ENCODE results near the gene MIB1.

Gene MIB1

DNA sequence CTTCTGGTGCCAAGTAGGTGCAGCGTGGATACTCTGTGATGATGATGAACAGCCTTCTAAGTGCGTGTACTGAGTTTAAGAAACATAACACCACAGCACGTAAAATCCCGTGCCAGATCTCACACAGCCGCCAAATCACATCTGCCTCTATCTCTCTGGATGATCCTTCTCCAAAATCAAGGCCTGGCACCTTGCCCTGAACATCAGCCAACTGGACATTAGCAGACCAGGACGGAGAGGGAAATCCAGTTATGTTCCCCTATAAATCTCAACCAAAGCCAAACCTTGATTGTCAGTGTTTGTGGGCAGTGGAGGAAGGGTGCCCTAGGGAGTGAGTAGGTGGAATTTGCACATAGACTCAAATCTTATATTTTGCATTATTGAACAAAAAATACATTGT is 164.3 kb downstream of the MIB1 start:
- Histone ChIP-seq H3K4me1 (ENCODE audit: control insufficient read depth, insufficient read depth, low read length) (no peaks in the 10 kb centered on the region; the same call in 1 of the 2 replicates), H3K36me3 (ENCODE audit: control insufficient read depth in 2 of 2, insufficient read depth in 1 of 2, low read length in 2 of 2) (no peaks in the 10 kb centered on the region), H3K4me3 (ENCODE audit: low read depth, low read length) (no peak overlapping the region), H3K9me3 (ENCODE audit: control insufficient read depth, insufficient read depth, low read depth, low read length) (no peaks in the 10 kb centered on the region), H3K27ac (ENCODE audit: extremely low read depth, low read depth, low read length) (no peak overlapping the region)
- CTCF ChIA-PET, result interaction anchor here (0.8 to 1.8 kb wide), 2 partner anchors 17 to 51 kb away, joined by 3 to 4 read pairs; no protein-coding TSS in a partner anchor
- POLR2A ChIA-PET, result no interaction called here
- TF ChIP-seq ZNF274 (IDR thresholded peaks at IDR 0.05; ENCODE audit: low read length), result no peak
- no peak for TF ChIP-seq ZNF274 (tag by site-specific recombination; IDR thresholded peaks at IDR 0.05; ENCODE audit: borderline replicate concordance)
- no peak for TF ChIP-seq ZNF184 (tag by site-specific recombination; IDR thresholded peaks at IDR 0.05)
- TF ChIP-seq ZNF658 (tag by site-specific recombination; IDR thresholded peaks at IDR 0.05), result no peak
- TF ChIP-seq ZNF214 (tag by site-specific recombination; IDR thresholded peaks at IDR 0.05; ENCODE audit: borderline replicate concordance), result no peak
- TF ChIP-seq, protein P1, sequence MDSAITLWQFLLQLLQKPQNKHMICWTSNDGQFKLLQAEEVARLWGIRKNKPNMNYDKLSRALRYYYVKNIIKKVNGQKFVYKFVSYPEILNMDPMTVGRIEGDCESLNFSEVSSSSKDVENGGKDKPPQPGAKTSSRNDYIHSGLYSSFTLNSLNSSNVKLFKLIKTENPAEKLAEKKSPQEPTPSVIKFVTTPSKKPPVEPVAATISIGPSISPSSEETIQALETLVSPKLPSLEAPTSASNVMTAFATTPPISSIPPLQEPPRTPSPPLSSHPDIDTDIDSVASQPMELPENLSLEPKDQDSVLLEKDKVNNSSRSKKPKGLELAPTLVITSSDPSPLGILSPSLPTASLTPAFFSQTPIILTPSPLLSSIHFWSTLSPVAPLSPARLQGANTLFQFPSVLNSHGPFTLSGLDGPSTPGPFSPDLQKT (IDR thresholded peaks at IDR 0.05; ENCODE audit: borderline replicate concordance, low read depth, low read length), result no peak
- TF ChIP-seq KLF10 (tag by site-specific recombination; IDR thresholded peaks at IDR 0.05), result no peak
- TF ChIP-seq ZNF23 (tag by site-specific recombination; IDR thresholded peaks at IDR 0.05; ENCODE audit: borderline replicate concordance), result no peak
- TF ChIP-seq ZNF10 (tag by site-specific recombination; IDR thresholded peaks at IDR 0.05), result no peak
- no peak for TF ChIP-seq ZNF221 (tag by site-specific recombination; IDR thresholded peaks at IDR 0.05; ENCODE audit: borderline replicate concordance)
- TF ChIP-seq, protein P2, sequence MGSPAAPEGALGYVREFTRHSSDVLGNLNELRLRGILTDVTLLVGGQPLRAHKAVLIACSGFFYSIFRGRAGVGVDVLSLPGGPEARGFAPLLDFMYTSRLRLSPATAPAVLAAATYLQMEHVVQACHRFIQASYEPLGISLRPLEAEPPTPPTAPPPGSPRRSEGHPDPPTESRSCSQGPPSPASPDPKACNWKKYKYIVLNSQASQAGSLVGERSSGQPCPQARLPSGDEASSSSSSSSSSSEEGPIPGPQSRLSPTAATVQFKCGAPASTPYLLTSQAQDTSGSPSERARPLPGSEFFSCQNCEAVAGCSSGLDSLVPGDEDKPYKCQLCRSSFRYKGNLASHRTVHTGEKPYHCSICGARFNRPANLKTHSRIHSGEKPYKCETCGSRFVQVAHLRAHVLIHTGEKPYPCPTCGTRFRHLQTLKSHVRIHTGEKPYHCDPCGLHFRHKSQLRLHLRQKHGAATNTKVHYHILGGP (tag by site-specific recombination; IDR thresholded peaks at IDR 0.05), result no peak
- TF ChIP-seq KLF8 (tag by site-specific recombination; IDR thresholded peaks at IDR 0.05), result no peak
- no peak for TF ChIP-seq ZBTB1 (tag by site-specific recombination; IDR thresholded peaks at IDR 0.05)
- no peak for TF ChIP-seq MYNN (tag by site-specific recombination; IDR thresholded peaks at IDR 0.05; ENCODE audit: borderline replicate concordance)
- TF ChIP-seq ZFP37 (tag by site-specific recombination; IDR thresholded peaks at IDR 0.05), result no peak
- TF ChIP-seq, protein P3, sequence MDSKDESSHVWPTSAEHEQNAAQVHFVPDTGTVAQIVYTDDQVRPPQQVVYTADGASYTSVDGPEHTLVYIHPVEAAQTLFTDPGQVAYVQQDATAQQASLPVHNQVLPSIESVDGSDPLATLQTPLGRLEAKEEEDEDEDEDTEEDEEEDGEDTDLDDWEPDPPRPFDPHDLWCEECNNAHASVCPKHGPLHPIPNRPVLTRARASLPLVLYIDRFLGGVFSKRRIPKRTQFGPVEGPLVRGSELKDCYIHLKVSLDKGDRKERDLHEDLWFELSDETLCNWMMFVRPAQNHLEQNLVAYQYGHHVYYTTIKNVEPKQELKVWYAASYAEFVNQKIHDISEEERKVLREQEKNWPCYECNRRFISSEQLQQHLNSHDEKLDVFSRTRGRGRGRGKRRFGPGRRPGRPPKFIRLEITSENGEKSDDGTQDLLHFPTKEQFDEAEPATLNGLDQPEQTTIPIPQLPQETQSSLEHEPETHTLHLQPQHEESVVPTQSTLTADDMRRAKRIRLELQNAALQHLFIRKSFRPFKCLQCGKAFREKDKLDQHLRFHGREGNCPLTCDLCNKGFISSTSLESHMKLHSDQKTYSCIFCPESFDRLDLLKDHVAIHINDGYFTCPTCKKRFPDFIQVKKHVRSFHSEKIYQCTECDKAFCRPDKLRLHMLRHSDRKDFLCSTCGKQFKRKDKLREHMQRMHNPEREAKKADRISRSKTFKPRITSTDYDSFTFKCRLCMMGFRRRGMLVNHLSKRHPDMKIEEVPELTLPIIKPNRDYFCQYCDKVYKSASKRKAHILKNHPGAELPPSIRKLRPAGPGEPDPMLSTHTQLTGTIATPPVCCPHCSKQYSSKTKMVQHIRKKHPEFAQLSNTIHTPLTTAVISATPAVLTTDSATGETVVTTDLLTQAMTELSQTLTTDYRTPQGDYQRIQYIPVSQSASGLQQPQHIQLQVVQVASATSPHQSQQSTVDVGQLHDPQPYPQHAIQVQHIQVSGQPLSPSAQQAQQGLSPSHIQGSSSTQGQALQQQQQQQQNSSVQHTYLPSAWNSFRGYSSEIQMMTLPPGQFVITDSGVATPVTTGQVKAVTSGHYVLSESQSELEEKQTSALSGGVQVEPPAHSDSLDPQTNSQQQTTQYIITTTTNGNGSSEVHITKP (tag by site-specific recombination; IDR thresholded peaks at IDR 0.05), result no peak

DNA sequence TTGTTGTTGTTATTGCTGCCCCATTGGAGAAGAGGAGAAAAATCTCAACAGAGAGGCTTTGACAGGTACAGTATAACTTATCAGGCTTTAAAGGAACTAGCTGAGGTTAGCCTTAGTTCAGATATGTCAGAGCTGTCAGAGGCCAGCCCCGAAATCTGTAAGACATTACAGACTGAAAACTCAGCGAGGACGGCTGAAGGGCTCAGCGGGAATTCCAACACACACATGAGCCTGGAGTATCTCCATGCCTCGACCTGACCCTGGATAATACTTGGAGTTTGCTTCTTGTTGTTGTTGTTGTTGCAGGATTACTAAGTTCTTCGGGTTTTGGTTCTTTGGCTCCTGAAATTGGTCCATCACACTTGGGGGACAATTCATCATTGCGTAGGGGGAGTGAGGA is 166.9 kb downstream of the MIB1 start:
- no peaks in the 10 kb centered on the region; the same call in 1 of the 2 replicates for H3K4me1 ChIP-seq (ENCODE audit: control insufficient read depth, insufficient read depth, low read length)
- ChIA-PET POLR2A (no interaction called here), CTCF (interaction anchor here (0.6 kb wide), 2 partner anchors 54 to 141 kb away, joined by 3 read pairs; no protein-coding TSS in a partner anchor)
- H3K27ac ChIP-seq (ENCODE audit: extremely low read depth, low read depth, low read length), result no peak overlapping the region
- TF ChIP-seq ZNF37A (tag by site-specific recombination; IDR thresholded peaks at IDR 0.05) (no peak), SP7 (tag by site-specific recombination; IDR thresholded peaks at IDR 0.05) (no peak), ZNF76 (tag by site-specific recombination; IDR thresholded peaks at IDR 0.05; ENCODE audit: borderline replicate concordance, low read depth) (no peak), KLF7 (tag by site-specific recombination; IDR thresholded peaks at IDR 0.05; ENCODE audit: borderline replicate concordance) (no peak), ZNF837 (tag by site-specific recombination; IDR thresholded peaks at IDR 0.05) (no peak), ZNF23 (tag by site-specific recombination; IDR thresholded peaks at IDR 0.05; ENCODE audit: borderline replicate concordance) (no peak), ZNF121 (tag by site-specific recombination; IDR thresholded peaks at IDR 0.05) (no peak)
- H3K9me3 ChIP-seq (ENCODE audit: control insufficient read depth, insufficient read depth, low read depth, low read length), result no peaks in the 10 kb centered on the region
- no peak overlapping the region for H3K4me3 ChIP-seq (ENCODE audit: low read depth, low read length)
- no peaks in the 10 kb centered on the region for H3K36me3 ChIP-seq (ENCODE audit: control insufficient read depth in 2 of 2, insufficient read depth in 1 of 2, low read length in 2 of 2)

Measured in HEK293 (cell line).